ENCODE data around the gene IQCF5.

DNA sequence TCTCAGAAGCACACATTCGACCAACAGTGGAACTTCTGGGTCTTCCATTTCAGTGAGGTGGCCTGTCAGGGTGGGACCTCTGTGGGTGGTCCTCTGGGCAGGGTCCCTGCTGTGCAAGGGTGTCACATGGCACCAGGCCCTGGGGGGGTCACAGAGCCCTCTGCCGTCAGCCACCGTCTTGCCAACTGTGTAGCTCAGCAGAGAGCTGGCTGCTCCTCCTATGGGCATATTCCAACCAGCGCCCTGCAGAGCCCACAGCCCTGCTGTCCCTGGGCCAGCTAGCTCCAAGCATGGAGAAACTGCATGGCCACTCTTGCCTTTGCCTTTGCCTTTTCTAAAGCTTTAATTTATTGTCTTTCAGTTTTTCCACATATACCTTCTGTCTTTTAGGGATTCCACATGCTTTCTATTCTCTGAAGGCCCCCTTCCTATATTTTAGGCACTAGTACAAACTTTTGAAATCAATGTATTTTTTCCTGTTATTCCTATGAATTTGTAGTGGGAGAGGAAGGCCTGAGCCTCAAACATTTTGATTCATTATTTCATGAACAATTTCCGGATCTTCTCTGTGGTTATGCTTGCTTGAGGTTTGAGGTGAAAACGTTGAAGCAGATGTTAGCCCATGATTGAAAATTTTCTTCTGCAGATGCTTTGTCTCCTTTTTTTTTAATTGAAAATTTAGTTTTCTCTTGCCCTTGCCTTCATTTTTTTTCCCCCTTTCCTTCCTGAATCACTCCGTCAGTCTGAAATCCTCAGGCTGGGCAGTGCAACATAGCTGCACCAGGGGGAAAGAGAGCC, 16.0 kb upstream of the IQCF5 start:
- TF ChIP-seq CTCF (conservative IDR thresholded peaks at IDR 0.05) = no peak
- TF ChIP-seq ZFX (IDR thresholded peaks at IDR 0.05) = no peak
